GM12892 (cell line): ENCODE results near the gene GRID1.

ENCODE experiments used
- DNase-seq: peaks from one replicate; pipeline ENCODE4 v3.0.0; 2011; ENCODE audit not compliant: insufficient read length
- FAIRE-seq: peaks from 2 replicates; lab custom pipeline; 2011; peaks lifted over from hg19 to GRCh38; lab: Jason Lieb, UNC
- POLR2A ChIP-seq: IDR thresholded peaks from 2 replicates; pipeline ENCODE4 v1.6.1; 2011; ENCODE audit warnings: low read depth, low read length, control low read depth
- POLR2AphosphoS5 ChIP-seq: IDR thresholded peaks from 2 replicates; pipeline ENCODE4 v1.6.1; 2011; ENCODE audit warnings: low read depth, low read length, control low read depth
- TAF1 ChIP-seq: IDR thresholded peaks from 2 replicates; pipeline ENCODE4 v1.6.1; 2011; ENCODE audit warnings: low read depth, mild to moderate bottlenecking, control low read depth, low read length, borderline replicate concordance

GRID1 gene

GRCh38 chr10:86024281-86025041 lies 342.1 kb downstream of the GRID1 start:
- no peak for TF ChIP-seq TAF1
- TF ChIP-seq POLR2AphosphoS5 = no peak
- no peak for TF ChIP-seq POLR2A
- no peak for DNase-seq
- no peak for FAIRE-seq

- TF ChIP-seq TAF1 (no peak), POLR2A (no peak), POLR2AphosphoS5 (no peak)
- FAIRE-seq (no peak), DNase-seq (no peak)
Measured at GRCh38 chr10:86023931-86024280, 342.7 kb downstream of the GRID1 start.

- no peak for TF ChIP-seq TAF1
- no peak for TF ChIP-seq POLR2A
- no peak for TF ChIP-seq POLR2AphosphoS5
- FAIRE-seq = no peak
- no peak for DNase-seq
Measured at GRCh38 chr10:86023336-86023735, 343.3 kb downstream of the GRID1 start.

- TF ChIP-seq POLR2AphosphoS5 (no peak), TAF1 (no peak), POLR2A (no peak)
- DNase-seq = no peak
- no peak for FAIRE-seq
Measured at GRCh38 chr10:86022906-86023305, 343.7 kb downstream of the GRID1 start.

GRCh38 chr10:86020134-86020533 lies 346.5 kb downstream of the GRID1 start:
- DNase-seq = no peak
- no peak for TF ChIP-seq POLR2AphosphoS5
- TF ChIP-seq TAF1 = no peak
- TF ChIP-seq POLR2A = no peak
- no peak for FAIRE-seq

- no peak for FAIRE-seq
- TF ChIP-seq TAF1 (no peak), POLR2A (no peak), POLR2AphosphoS5 (no peak)
- DNase-seq = no peak
Measured at GRCh38 chr10:86019141-86019540, 347.5 kb downstream of the GRID1 start.

GRCh38 chr10:86018735-86019058 lies 347.9 kb downstream of the GRID1 start:
- FAIRE-seq (no peak), DNase-seq (no peak)
- TF ChIP-seq TAF1 (no peak), POLR2A (no peak), POLR2AphosphoS5 (no peak)

GRCh38 chr10:86017841-86018734 lies 348.5 kb downstream of the GRID1 start:
- no peak for FAIRE-seq
- DNase-seq = no peak

GRCh38 chr10:86013568-86013967 lies 353.0 kb downstream of the GRID1 start:
- FAIRE-seq (no peak), DNase-seq (no peak)
- TF ChIP-seq TAF1 (no peak), POLR2AphosphoS5 (no peak), POLR2A (no peak)

More at GRCh38 chr10:86017841-86018734, 348.5 kb downstream of the GRID1 start:
- TF ChIP-seq TAF1 (no peak), POLR2AphosphoS5 (no peak), POLR2A (no peak)

- DNase-seq (no peak), FAIRE-seq (no peak)
- TF ChIP-seq POLR2AphosphoS5 = no peak
Measured at GRCh38 chr10:86007171-86007570, 359.4 kb downstream of the GRID1 start.

- DNase-seq = no peak
- TF ChIP-seq POLR2AphosphoS5 = no peak
- TF ChIP-seq TAF1 = no peak
- TF ChIP-seq POLR2A = no peak
- no peak for FAIRE-seq
Measured at GRCh38 chr10:86004337-86004736, 362.3 kb downstream of the GRID1 start.
